PC-9 (cell line): Measurements from ENCODE around the gene SH3RF1. TPM values are rescaled to one million over a fixed set of nuclear protein-coding genes. Genes with fewer than 3 reads are reported as not detected.

Source experiments
- BruUV-seq: library from RNA; stranded (reverse); fragments of 400-500 nt; replicated peaks from 2 replicates; lab custom pipeline; 2021; lab: Mats Ljungman, UMichigan
- CTCF ChIA-PET: fragments of 300-600 bp; sonication (Branson Sonifier 250); formaldehyde crosslinking; loops from one replicate; lab custom pipeline; 2022; ENCODE audit warnings: antibody characterized with exemption; lab: Charles Lee
- POLR2A ChIA-PET: fragments of 300-600 bp; sonication (Branson Sonifier 250); formaldehyde crosslinking; loops from one replicate; lab custom pipeline; 2022; ENCODE audit warnings: antibody characterized with exemption; ENCODE audit not compliant: unreplicated experiment; lab: Charles Lee
- DNase-seq, 2 experiments: peaks; one replicate each; pipeline versions ENCODE4 v3.0.0 to v3.0.0-alpha.2; 2015 to 2022; ENCODE audit warnings: mixed read lengths in 1 of 2
- H2AFZ ChIP-seq: fragments of 200-600 bp; sonication (generic); 2 replicates; pipeline ENCODE4 v1.8.1; 2017; ENCODE audit warnings: antibody characterized with exemption
- H3F3A ChIP-seq: fragments of 200-600 bp; sonication (generic); 2 replicates; pipeline ENCODE4 v1.8.1; 2017; ENCODE audit warnings: antibody characterized with exemption, mild to moderate bottlenecking, low read depth; ENCODE audit not compliant: insufficient read depth
- H3K27ac ChIP-seq: fragments of 200-600 bp; sonication (generic); 2 replicates; pipeline ENCODE4 v1.6.1; 2016; ENCODE audit warnings: mixed run types
- H3K27me3 ChIP-seq: fragments of 200-600 bp; sonication (generic); 2 replicates; pipeline ENCODE4 v1.6.1; 2016; ENCODE audit warnings: low read depth, mixed run types; ENCODE audit not compliant: insufficient read depth
- H3K36me3 ChIP-seq: fragments of 200-600 bp; sonication (generic); 2 replicates; pipeline ENCODE4 v1.6.1; 2016; ENCODE audit warnings: low read depth, mixed run types
- H3K4me1 ChIP-seq: fragments of 200-600 bp; sonication (generic); replicated peaks from 2 replicates; pipeline ENCODE4 v1.6.1; 2016; ENCODE audit warnings: mixed run types; ENCODE audit not compliant: insufficient read depth
- H3K4me2 ChIP-seq: fragments of 200-600 bp; sonication (generic); 2 replicates; pipeline ENCODE4 v1.6.1; 2017; ENCODE audit warnings: mixed run types
- H3K4me3 ChIP-seq: fragments of 200-600 bp; sonication (generic); 2 replicates; pipeline ENCODE4 v1.6.1; 2016; ENCODE audit warnings: mixed run types
- H3K79me2 ChIP-seq: fragments of 200-600 bp; sonication (generic); 2 replicates; pipeline ENCODE4 v1.6.1; 2017; ENCODE audit warnings: low read depth, mixed run types
- H3K9me2 ChIP-seq: fragments of 200-600 bp; sonication (generic); 2 replicates; pipeline ENCODE4 v1.8.1; 2017; ENCODE audit warnings: mild to moderate bottlenecking; ENCODE audit not compliant: insufficient read depth
- H3K9me3 ChIP-seq: fragments of 200-600 bp; sonication (generic); 2 replicates; pipeline ENCODE4 v1.8.1; 2016; ENCODE audit warnings: low read depth; ENCODE audit not compliant: insufficient read depth
- H4K20me1 ChIP-seq: fragments of 200-600 bp; sonication (generic); 2 replicates; pipeline ENCODE4 v1.8.1; 2017; ENCODE audit not compliant: insufficient read depth
- CTCF ChIP-seq: fragments of 200-600 bp; sonication (generic); conservative IDR thresholded peaks from 2 replicates; pipeline ENCODE4 v1.6.1; 2017; ENCODE audit warnings: mixed run types, antibody characterized with exemption, mild to moderate bottlenecking, moderate library complexity
- EZH2 ChIP-seq: fragments of 200-600 bp; sonication (generic); IDR thresholded peaks from 2 replicates; pipeline ENCODE4 v1.8.0; 2017; ENCODE audit warnings: antibody characterized with exemption, low read depth
- intact Hi-C: fragments of 100-400 bp; cut with micrococcal nuclease; formaldehyde crosslinking; loops from one replicate; pipeline ENCODE4 v1.10.0; 2022; ENCODE audit not compliant: unreplicated experiment
- total RNA-seq: library from RNA; stranded (reverse); gene quantifications from 2 replicates; pipeline ENCODE4 v1.2.3, GENCODE V29; 2021

The SH3RF1 gene
- total RNA-seq, 1 experiment from 2014 or later = 26.4 TPM

- Histone ChIP-seq H3K4me2 (no peak overlapping the region), H3K27me3 (no peaks in the 10 kb centered on the region), H3K9me2 (no peaks in the 10 kb centered on the region), H3F3A (no peaks in the 10 kb centered on the region), H3K9me3 (no peaks in the 10 kb centered on the region), H3K4me1 (no peaks in the 10 kb centered on the region), H4K20me1 (no peaks in the 10 kb centered on the region), H2AFZ (no peak overlapping the region), H3K27ac (no peak overlapping the region), H3K36me3 (no peaks in the 10 kb centered on the region), H3K79me2 (no peaks in the 10 kb centered on the region), H3K4me3 (no peak overlapping the region)
- intact Hi-C loops = no loop called here
- no TSS peak for BruUV-seq
- ChIA-PET CTCF (interaction anchor here (0.6 kb wide), 1 partner anchor 18 kb away, joined by 3 read pairs; no protein-coding TSS in a partner anchor), POLR2A (no interaction called here)
- no peak for DNase-seq
- no peak for TF ChIP-seq EZH2
- no peak for TF ChIP-seq CTCF
These were observed 219.6 kb downstream of the SH3RF1 start for GRCh38 chr4:169050881-169051760.

- POLR2A ChIA-PET = no interaction called here
- no peaks in the 10 kb centered on the region for H3K27me3 ChIP-seq
- BruUV-seq = no TSS peak
- intact Hi-C loops = no loop called here
- no peaks in the 10 kb centered on the region for H3F3A ChIP-seq
- no peaks in the 10 kb centered on the region for H4K20me1 ChIP-seq
- H3K9me2 ChIP-seq = no peaks in the 10 kb centered on the region
- H3K4me3 ChIP-seq = no peak overlapping the region
- no peaks in the 10 kb centered on the region for H3K79me2 ChIP-seq
- no peaks in the 10 kb centered on the region for H3K4me1 ChIP-seq
- H2AFZ ChIP-seq = no peak overlapping the region
- DNase-seq = no peak
- TF ChIP-seq EZH2 = no peak
- no peak for TF ChIP-seq CTCF
- H3K4me2 ChIP-seq = no peak overlapping the region
- CTCF ChIA-PET = no interaction called here
- H3K36me3 ChIP-seq = no peaks in the 10 kb centered on the region
- no peaks in the 10 kb centered on the region for H3K9me3 ChIP-seq
- H3K27ac ChIP-seq = no peak overlapping the region
These were observed 220.5 kb downstream of the SH3RF1 start for GRCh38 chr4:169050284-169050683.

GRCh38 chr4:169048868-169049414, 221.8 kb downstream of the SH3RF1 start:
- H3K27me3 ChIP-seq = no peaks in the 10 kb centered on the region
- no peaks in the 10 kb centered on the region for H3K79me2 ChIP-seq
- no TSS peak for BruUV-seq
- H3K9me2 ChIP-seq = no peaks in the 10 kb centered on the region
- no peak overlapping the region for H3K4me2 ChIP-seq
- no peaks in the 10 kb centered on the region for H3K4me1 ChIP-seq
- intact Hi-C loops = no loop called here
- DNase-seq = no peak
- no peaks in the 10 kb centered on the region for H4K20me1 ChIP-seq
- CTCF ChIA-PET = no interaction called here
- no peak overlapping the region for H3K4me3 ChIP-seq
- TF ChIP-seq EZH2 (no peak), CTCF (no peak)
- H2AFZ ChIP-seq = no peak overlapping the region
- H3K36me3 ChIP-seq = no peaks in the 10 kb centered on the region
- no peak overlapping the region for H3K27ac ChIP-seq
- H3K9me3 ChIP-seq = no peaks in the 10 kb centered on the region
- POLR2A ChIA-PET = no interaction called here
- no peaks in the 10 kb centered on the region for H3F3A ChIP-seq
